Measurements from ENCODE around the gene ARHGAP31.

- TF ChIP-seq POLR2A (IDR thresholded peaks at IDR 0.05) (no peak), CTCF (IDR thresholded peaks at IDR 0.05) (no peak)
Observed at GRCh38 chr3:119313461-119313860, 19.3 kb downstream of the ARHGAP31 start.

All from right lobe of liver (tissue), 4 donors.